ENCODE data around the gene CLDN5. TPM values are rescaled to one million over a fixed set of nuclear protein-coding genes. Genes with fewer than 3 reads are reported as not detected.

Gene CLDN5
- total RNA-seq, 1 donor from 2014 or later, result 1.5 TPM

DNA sequence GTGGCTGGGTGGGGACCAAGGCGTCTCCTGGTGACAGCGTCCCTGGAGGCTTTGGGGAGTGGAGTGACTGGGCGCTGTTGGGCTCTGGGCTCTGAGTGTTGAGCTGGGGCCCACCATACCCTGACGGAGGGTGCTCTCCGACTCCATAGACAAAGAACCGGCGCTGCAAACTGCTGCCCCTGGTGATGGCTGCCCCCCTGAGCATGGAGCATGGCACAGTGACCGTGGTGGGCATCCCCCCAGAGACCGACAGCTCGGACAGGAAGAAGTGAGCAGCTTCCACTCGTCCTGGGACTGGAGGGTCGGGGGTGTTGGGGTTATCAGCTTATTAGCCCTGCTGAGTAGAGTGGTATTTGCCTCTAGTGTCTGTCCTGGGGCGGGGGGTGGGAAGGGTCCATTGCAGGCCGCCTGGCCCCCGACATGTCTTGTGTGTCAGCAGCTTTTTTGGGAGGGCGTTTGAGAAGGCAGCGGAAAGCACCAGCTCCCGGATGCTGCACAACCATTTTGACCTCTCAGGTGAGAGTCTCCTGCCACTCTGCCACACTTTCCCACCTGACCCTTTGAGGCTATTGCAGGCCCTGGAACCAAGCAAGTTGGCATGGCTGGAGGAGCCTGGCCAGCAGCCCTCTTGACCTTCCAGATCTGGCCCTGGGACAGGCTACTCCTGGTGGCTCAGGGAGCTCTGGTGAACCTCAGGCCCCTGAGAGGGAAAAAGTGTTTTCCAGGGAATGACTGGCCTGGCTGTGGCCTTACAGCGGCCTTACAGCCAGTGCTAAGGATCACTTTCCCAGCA is 7.6 kb downstream of the CLDN5 start:
- no peaks in the 10 kb centered on the region for H3K9me3 Mint-ChIP-seq
- H3K36me3 Mint-ChIP-seq (ENCODE audit: low read depth), result peaks cover 53% of the 10 kb centered on the region
- H3K27ac Mint-ChIP-seq, result no peak overlapping the region
- no peaks in the 10 kb centered on the region for H3K27me3 Mint-ChIP-seq (ENCODE audit: low read depth)
- intact Hi-C loops (cut with micrococcal nuclease), result no loop called here
- no peaks in the 10 kb centered on the region for H3K4me1 Mint-ChIP-seq (ENCODE audit: low read depth)
- no peak overlapping the region for H3K4me3 Mint-ChIP-seq (ENCODE audit: low read depth)
- no peak for DNase-seq (ENCODE audit: low spot score)

DNA sequence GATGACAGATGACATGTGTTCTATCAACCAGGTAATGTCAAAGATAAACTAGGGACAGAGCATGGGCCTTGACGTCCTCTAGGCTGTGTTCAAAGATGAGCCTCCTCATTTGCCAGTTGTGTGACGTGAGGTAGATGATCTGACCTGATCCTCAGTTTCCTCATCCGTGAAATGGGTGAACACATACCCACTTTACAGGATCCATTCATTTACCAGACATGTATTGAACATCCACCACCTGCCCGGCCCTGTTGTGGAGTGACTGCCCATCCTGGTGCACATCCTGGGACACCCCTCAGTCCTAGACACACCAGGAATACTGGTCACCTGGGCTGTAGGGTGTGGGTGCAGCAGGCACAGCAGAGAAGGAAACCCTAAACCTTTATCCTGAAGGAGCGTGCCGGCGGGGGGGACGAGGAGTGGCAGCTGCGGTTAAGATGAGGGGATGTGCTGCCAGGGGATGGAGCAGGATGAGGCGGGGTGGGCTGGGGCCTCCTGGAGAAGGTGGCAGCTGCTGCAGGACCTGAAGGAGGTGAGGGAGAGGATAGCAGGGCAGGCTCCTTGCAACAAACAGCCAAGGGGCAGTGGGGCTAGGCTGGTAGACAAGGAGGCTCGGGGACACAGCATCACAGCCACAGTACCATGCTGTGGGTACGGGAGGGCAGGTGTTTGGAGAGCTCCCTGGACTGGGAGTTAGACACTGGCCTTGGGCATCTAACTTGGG is 8.4 kb downstream of the CLDN5 start:
- no peaks in the 10 kb centered on the region for H3K4me1 Mint-ChIP-seq (ENCODE audit: low read depth)
- H3K9me3 Mint-ChIP-seq, result no peaks in the 10 kb centered on the region
- DNase-seq (ENCODE audit: low spot score), result no peak
- H3K27me3 Mint-ChIP-seq (ENCODE audit: low read depth), result no peaks in the 10 kb centered on the region
- H3K4me3 Mint-ChIP-seq (ENCODE audit: low read depth), result no peak overlapping the region
- intact Hi-C loops (cut with micrococcal nuclease), result no loop called here
- peaks cover 60% of the 10 kb centered on the region for H3K36me3 Mint-ChIP-seq (ENCODE audit: low read depth)
- H3K27ac Mint-ChIP-seq, result no peak overlapping the region

DNA sequence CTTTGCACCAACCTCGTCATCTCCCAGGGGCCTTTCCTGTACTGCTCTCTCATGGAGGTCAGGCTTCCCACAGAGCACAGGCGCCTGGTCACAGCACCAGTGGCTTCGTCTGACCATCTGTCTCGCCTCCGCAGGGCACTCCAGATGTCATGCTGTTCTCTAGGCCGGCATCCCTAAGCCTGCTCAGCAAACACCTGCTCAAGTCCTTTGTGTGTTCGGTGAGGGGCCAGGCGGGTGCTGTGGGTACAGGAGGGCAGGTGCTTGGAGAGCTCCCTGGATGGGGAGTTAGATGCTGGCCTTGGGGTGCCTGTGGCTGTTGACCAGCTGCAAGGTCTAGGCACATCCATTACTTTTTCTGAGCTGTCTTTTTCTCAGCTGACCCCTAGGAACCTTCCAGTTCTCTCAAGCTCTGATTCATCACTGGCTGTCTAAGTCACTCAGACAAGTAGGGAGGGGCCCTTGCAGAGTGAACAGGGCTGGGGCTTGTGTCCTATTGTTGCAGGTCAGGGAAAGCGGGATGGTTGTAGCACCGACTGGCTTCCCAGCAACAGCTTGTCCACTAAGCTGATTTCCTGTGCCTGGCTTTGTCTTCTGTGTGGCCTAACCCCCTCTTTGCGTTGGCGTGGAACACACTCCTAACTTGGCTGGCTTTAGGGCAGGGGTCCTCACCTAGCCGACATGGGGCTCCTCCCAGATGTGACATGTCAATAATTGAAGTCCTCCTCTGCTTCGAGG is 9.2 kb downstream of the CLDN5 start:
- intact Hi-C loops (cut with micrococcal nuclease), result no loop called here
- H3K27me3 Mint-ChIP-seq (ENCODE audit: low read depth), result no peaks in the 10 kb centered on the region
- H3K9me3 Mint-ChIP-seq, result no peaks in the 10 kb centered on the region
- H3K4me3 Mint-ChIP-seq (ENCODE audit: low read depth), result no peak overlapping the region
- no peak for DNase-seq (ENCODE audit: low spot score)
- no peaks in the 10 kb centered on the region for H3K4me1 Mint-ChIP-seq (ENCODE audit: low read depth)
- peaks cover 62% of the 10 kb centered on the region for H3K36me3 Mint-ChIP-seq (ENCODE audit: low read depth)
- H3K27ac Mint-ChIP-seq, result no peak overlapping the region

DNA sequence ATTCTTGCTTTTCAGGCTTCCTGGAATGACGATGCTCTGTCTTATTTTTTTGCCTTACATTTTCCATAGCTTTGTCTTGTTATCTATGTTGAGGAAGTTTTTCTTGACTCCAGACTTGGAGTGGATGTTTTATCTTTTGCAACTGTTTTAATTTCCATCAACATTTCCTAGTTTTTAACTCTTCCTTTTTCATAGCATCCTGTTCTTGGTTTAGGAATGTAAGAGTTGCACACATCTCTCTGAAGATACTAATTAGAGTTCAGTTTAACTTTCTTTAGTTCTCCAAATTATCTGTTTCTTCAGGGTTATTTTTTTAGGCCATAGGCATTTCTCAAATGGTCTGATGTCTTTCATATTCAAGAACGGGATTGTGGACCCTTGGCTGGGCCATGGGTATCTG is 10.4 kb downstream of the CLDN5 start:
- Mint-ChIP-seq H3K27me3 (ENCODE audit: low read depth) (no peaks in the 10 kb centered on the region), H3K27ac (no peak overlapping the region), H3K9me3 (no peaks in the 10 kb centered on the region), H3K4me1 (ENCODE audit: low read depth) (no peaks in the 10 kb centered on the region), H3K4me3 (ENCODE audit: low read depth) (no peak overlapping the region), H3K36me3 (ENCODE audit: low read depth) (peaks cover 60% of the 10 kb centered on the region)
- DNase-seq (ENCODE audit: low spot score), result no peak
- intact Hi-C loops (cut with micrococcal nuclease), result no loop called here

DNA sequence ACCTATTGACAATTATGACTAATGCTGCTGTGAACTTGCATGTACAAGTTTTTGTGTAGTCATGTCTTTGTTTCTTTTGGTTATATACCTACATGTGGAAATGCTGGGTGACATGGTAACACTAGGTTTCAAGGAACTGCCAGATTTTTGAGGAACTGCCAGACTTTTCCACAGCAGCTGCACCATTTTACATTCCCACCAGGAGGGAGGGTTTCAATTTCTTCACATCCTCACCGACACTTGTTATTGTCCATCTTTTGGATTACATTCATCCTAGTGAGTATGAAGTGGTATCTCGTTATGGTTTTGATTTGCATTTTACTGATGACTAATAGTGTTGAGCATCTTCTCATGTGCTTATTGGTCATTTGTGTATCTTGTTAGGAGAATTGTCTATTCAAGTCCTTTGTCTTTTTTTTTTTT is 13.3 kb downstream of the CLDN5 start:
- no peaks in the 10 kb centered on the region for H3K27me3 Mint-ChIP-seq (ENCODE audit: low read depth)
- intact Hi-C loops (cut with micrococcal nuclease), result no loop called here
- H3K27ac Mint-ChIP-seq, result no peak overlapping the region
- no peak for DNase-seq (ENCODE audit: low spot score)
- H3K4me3 Mint-ChIP-seq (ENCODE audit: low read depth), result no peak overlapping the region
- H3K9me3 Mint-ChIP-seq, result no peaks in the 10 kb centered on the region
- H3K4me1 Mint-ChIP-seq (ENCODE audit: low read depth), result peaks cover 1% of the 10 kb centered on the region
- peaks cover 65% of the 10 kb centered on the region for H3K36me3 Mint-ChIP-seq (ENCODE audit: low read depth)

DNA sequence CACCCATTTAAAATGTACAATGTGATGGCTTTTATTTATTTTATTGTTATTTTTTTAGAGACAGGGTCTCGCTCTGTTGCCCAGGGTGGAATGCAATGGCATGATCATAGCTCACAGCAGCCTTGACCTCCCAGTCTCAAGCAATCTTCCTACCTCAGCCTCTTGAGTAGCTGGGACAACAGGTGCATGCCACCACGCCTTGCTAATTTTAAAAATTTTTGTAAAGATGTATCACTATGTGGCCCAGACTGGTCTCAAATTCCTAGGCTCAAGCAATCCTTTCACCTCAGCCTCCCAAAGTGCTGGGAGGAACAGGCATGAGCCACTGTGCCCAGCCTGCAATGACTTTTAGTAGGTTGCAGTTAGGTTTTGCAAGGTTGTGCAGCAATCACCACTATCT is 14.3 kb downstream of the CLDN5 start:
- no peak for DNase-seq (ENCODE audit: low spot score)
- no peak overlapping the region for H3K27ac Mint-ChIP-seq
- H3K27me3 Mint-ChIP-seq (ENCODE audit: low read depth), result no peaks in the 10 kb centered on the region
- no peak overlapping the region for H3K4me3 Mint-ChIP-seq (ENCODE audit: low read depth)
- intact Hi-C loops (cut with micrococcal nuclease), result no loop called here
- no peaks in the 10 kb centered on the region for H3K9me3 Mint-ChIP-seq
- peaks cover 66% of the 10 kb centered on the region for H3K36me3 Mint-ChIP-seq (ENCODE audit: low read depth)
- peaks cover 11% of the 10 kb centered on the region for H3K4me1 Mint-ChIP-seq (ENCODE audit: low read depth)

DNA sequence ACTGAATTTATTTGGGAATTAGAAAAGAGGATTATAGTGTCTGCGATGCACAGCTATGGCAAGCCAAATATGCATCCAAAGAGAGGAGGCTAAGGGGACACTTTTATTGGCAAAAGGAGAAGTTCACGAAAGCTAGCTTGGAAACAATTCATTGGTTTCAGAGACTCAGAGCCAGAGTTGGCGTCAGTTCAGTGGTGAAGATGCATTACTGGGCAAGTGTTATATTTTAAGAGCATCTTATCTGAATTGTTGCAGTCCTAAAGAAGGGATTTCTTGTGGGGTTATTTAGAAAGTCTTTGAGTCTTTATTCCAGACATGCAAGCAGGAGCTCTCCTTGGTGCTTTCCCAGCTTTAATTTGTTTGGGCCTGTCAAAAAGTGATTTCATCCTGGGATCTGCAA is 15.0 kb downstream of the CLDN5 start:
- no peak for DNase-seq (ENCODE audit: low spot score)
- no peak overlapping the region for H3K27ac Mint-ChIP-seq
- peaks cover 66% of the 10 kb centered on the region for H3K36me3 Mint-ChIP-seq (ENCODE audit: low read depth)
- no peaks in the 10 kb centered on the region for H3K27me3 Mint-ChIP-seq (ENCODE audit: low read depth)
- intact Hi-C loops (cut with micrococcal nuclease), result no loop called here
- H3K4me1 Mint-ChIP-seq (ENCODE audit: low read depth), result peaks cover 14% of the 10 kb centered on the region
- H3K9me3 Mint-ChIP-seq, result no peaks in the 10 kb centered on the region
- H3K4me3 Mint-ChIP-seq (ENCODE audit: low read depth), result no peak overlapping the region

DNA sequence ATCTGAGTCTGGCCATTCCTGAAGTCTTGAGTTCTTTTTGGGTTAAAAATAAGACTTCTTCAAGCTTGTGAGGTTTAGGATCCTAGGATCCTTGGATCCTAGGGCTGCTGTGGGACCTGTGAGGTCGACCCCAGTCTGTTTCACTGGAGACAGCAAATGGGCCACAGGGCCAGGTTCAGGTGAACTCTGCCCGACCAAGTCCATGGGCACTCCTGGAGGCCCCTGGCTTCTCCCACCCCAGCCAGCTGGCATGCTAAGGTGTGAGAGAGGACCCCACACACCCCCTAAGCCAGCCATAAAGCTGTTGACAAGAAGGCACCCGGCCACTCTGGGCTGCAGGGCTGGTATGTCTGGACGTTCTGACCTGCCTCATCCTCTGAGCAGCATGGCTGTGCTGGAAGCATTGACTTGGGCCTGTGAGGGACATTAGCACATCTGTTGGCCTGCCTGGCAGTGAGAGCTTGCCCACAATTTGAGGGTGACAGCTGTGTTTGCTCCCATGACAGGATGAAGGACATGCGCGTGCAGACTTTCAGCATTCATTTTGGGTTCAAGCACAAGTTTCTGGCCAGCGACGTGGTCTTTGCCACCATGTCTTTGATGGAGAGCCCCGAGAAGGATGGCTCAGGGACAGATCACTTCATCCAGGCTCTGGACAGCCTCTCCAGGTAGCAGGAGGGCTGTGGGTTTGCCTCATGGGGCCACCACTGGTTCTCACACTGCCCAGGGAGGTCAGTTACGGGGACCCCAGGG is 16.0 kb downstream of the CLDN5 start:
- H3K4me3 Mint-ChIP-seq (ENCODE audit: low read depth), result no peak overlapping the region
- H3K36me3 Mint-ChIP-seq (ENCODE audit: low read depth), result peaks cover 59% of the 10 kb centered on the region
- no peak for DNase-seq (ENCODE audit: low spot score)
- no peak overlapping the region for H3K27ac Mint-ChIP-seq
- H3K9me3 Mint-ChIP-seq, result no peaks in the 10 kb centered on the region
- H3K4me1 Mint-ChIP-seq (ENCODE audit: low read depth), result peaks cover 14% of the 10 kb centered on the region
- intact Hi-C loops (cut with micrococcal nuclease), result no loop called here
- H3K27me3 Mint-ChIP-seq (ENCODE audit: low read depth), result no peaks in the 10 kb centered on the region

DNA sequence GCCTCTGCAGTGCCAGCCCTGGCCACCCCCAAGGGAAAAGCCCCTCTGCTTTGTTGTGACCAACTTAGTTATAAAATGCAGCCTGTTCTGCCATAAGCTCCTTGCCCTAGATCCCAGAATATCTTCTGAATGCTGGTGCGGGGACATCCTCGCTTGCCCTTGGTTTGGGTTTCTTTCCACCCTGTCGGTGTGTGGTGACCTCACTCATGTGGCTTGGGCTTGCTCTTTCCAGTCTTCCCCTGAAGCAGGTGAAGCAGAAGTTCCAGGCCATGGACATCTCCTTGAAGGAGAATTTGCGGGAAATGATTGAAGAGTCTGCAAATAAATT is 16.7 kb downstream of the CLDN5 start:
- H3K4me3 Mint-ChIP-seq (ENCODE audit: low read depth), result no peak overlapping the region
- DNase-seq (ENCODE audit: low spot score), result no peak
- H3K36me3 Mint-ChIP-seq (ENCODE audit: low read depth), result peaks cover 53% of the 10 kb centered on the region
- H3K4me1 Mint-ChIP-seq (ENCODE audit: low read depth), result peaks cover 14% of the 10 kb centered on the region
- H3K27me3 Mint-ChIP-seq (ENCODE audit: low read depth), result no peaks in the 10 kb centered on the region
- H3K27ac Mint-ChIP-seq, result no peak overlapping the region
- intact Hi-C loops (cut with micrococcal nuclease), result no loop called here
- no peaks in the 10 kb centered on the region for H3K9me3 Mint-ChIP-seq

DNA sequence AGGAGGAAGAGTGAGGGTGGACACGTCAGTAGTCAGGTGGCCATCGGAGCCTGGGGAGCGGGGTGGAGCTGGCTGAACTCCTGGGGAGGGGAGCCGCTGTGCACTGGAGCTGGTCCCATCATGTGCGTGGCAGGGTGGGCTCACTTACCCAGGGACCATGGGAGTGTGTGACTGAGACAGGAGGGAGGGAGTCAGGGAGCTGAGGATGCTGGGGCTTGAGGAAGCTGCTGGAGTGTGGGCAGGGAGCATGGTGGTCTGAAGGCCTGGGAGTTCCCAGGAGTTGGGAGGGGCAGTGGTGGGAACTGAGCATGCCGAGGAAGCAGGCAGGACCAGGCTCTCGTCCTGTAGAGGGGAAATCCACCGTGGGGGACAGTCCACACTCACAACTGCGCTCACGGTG is 18.0 kb downstream of the CLDN5 start:
- Mint-ChIP-seq H3K4me3 (ENCODE audit: low read depth) (no peak overlapping the region), H3K9me3 (no peaks in the 10 kb centered on the region), H3K27me3 (ENCODE audit: low read depth) (no peaks in the 10 kb centered on the region), H3K4me1 (ENCODE audit: low read depth) (peaks cover 14% of the 10 kb centered on the region), H3K36me3 (ENCODE audit: low read depth) (peaks cover 47% of the 10 kb centered on the region), H3K27ac (no peak overlapping the region)
- no peak for DNase-seq (ENCODE audit: low spot score)
- intact Hi-C loops (cut with micrococcal nuclease), result no loop called here

DNA sequence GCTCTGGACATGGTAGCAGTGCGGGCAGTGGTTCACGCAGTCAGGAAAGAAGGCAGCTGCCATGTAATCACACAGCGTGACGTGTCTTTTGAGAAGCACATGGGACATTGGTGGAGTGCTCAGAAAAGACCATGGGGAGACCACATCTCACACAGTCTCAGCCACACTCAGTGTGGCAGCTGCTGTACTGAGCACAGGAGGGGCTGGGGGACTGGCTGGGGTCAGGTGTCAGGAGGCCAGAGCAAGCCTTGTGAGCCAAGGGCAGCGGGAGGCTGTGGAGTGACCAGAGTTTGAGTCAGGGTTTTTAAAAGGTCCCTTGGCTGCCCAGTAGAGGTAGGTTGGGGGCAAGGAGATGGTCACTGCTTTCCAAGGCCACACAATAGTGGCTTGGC is 18.5 kb downstream of the CLDN5 start:
- Mint-ChIP-seq H3K27ac (peak overlapping the region; percentile 70), H3K36me3 (ENCODE audit: low read depth) (peaks cover 46% of the 10 kb centered on the region), H3K4me1 (ENCODE audit: low read depth) (peaks cover 14% of the 10 kb centered on the region), H3K4me3 (ENCODE audit: low read depth) (no peak overlapping the region), H3K27me3 (ENCODE audit: low read depth) (no peaks in the 10 kb centered on the region), H3K9me3 (no peaks in the 10 kb centered on the region)
- intact Hi-C loops (cut with micrococcal nuclease), result no loop called here
- no peak for DNase-seq (ENCODE audit: low spot score)

DNA sequence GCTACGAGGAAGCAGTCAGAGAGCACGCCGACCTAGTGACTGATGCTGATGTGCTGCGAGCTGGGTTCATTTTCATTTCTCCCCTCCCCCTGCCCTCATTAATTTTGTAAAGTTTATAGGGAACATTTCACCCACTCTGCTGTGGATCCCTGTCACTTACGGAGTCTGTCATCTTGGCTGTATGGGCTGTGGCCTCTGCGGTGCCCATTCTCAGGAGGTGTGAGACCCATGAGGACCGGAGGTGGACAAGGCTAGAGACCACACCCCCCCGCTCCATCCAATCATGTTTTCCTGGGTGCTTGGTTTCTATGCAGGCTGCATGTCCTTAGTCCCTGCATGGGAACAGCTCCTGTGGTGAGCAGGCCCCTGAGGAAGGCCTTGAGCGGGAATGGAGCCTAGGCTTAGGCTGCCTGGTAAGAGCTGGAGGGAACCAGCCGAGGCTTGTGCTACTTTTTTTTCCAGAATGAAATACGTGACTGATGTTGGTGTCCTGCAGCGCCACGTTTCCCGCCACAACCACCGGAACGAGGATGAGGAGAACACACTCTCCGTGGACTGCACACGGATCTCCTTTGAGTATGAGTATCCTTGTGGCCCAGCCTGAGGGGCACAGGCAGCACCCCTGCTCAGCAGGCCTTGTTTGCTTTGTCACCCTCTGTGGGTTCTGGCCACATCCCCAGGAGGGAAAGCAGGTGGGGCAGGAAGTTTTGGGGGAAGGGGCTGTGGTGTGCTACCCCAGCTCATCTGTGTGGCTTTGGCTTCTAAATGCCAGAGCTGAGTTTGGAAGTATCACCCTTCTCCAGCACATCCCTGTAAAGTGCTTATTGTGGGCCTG is 19.1 kb downstream of the CLDN5 start:
- peaks cover 50% of the 10 kb centered on the region for H3K36me3 Mint-ChIP-seq (ENCODE audit: low read depth)
- no peak for DNase-seq (ENCODE audit: low spot score)
- peak overlapping the region; percentile 70 for H3K27ac Mint-ChIP-seq
- no peaks in the 10 kb centered on the region for H3K9me3 Mint-ChIP-seq
- peaks cover 14% of the 10 kb centered on the region for H3K4me1 Mint-ChIP-seq (ENCODE audit: low read depth)
- intact Hi-C loops (cut with micrococcal nuclease), result no loop called here
- no peak overlapping the region for H3K4me3 Mint-ChIP-seq (ENCODE audit: low read depth)
- no peaks in the 10 kb centered on the region for H3K27me3 Mint-ChIP-seq (ENCODE audit: low read depth)

Data from activated T-helper 2 cell treated with anti-CD3 and anti-CD28 coated beads, Interferon-gamma antibody, Interleukin-2, Interleukin-4, amounts not matched to agents 10 μg/mL and 5 μg/mL and 100 μg/mL, durations not matched to agents 14 hours and 24 hours and 36 hours (primary cell).